HCT116 (cell line): Measurements from ENCODE around the gene HSDL2. TPM values are rescaled to one million over a fixed set of nuclear protein-coding genes. Genes with fewer than 3 reads are reported as not detected.

Experiments used
- ATAC-seq: fragments of 200-7000 bp; cut with Tn5 transposase; 2 replicates; pipeline ENCODE4 v1.9.1; 2020; ENCODE audit warnings: mild to moderate bottlenecking, moderate library complexity
- BruUV-seq: library from RNA; stranded (reverse); fragments of 400-500 nt; replicated peaks from 2 replicates; lab custom pipeline; 2021; lab: Mats Ljungman, UMichigan
- CTCF ChIA-PET: fragments of 300-600 bp; sonication (Branson Sonifier 250); formaldehyde crosslinking; loops from one replicate; lab custom pipeline; 2021; ENCODE audit warnings: antibody characterized with exemption; lab: Charles Lee
- POLR2A ChIA-PET: fragments of 300-600, 350-600 bp; sonication (Branson Sonifier 250); formaldehyde crosslinking; loops from one replicate; lab custom pipeline; 2021; ENCODE audit warnings: antibody characterized with exemption; lab: Charles Lee
- RAD21 ChIA-PET, 2 experiments: fragments of 300-600 bp; sonication (Branson Sonifier 250); formaldehyde crosslinking; loops; one replicate each; lab custom pipeline; 2023; ENCODE audit warnings: low total read pairs in 2 of 2; ENCODE audit not compliant: uncharacterized antibody in 2 of 2, unreplicated experiment in 2 of 2, low non-redundant PET in 1 of 2; lab: Charles Lee
- DNase-seq: peaks from one replicate; pipeline ENCODE4 v3.0.0-alpha.2; 2010; ENCODE audit warnings: low read depth, low spot score
- H2AFZ ChIP-seq: fragments of 200-600 bp; shearing (Covaris generic), sonication (generic); 2 replicates; pipeline ENCODE4 v1.6.1; 2017; ENCODE audit warnings: low read depth, mixed run types, mixed read lengths, antibody characterized with exemption, low read length; ENCODE audit not compliant: poor library complexity, severe bottlenecking
- H3K27ac ChIP-seq: 2 replicates; pipeline ENCODE4 v1.5.1; 2012; ENCODE audit warnings: low read depth, low read length
- H3K27me3 ChIP-seq: fragments of 200-600 bp; sonication (generic); 2 replicates; pipeline ENCODE4 v1.6.1; 2016; ENCODE audit warnings: mixed run types, low read length, mixed read lengths; ENCODE audit not compliant: insufficient read depth
- H3K36me3 ChIP-seq, 2 experiments: fragments of 200-500 bp in 1 of 2; fragments of 200-600 bp in 1 of 2; sonication (Bioruptor generic) in 1 of 2; sonication (generic) in 1 of 2; 2 replicates each; pipeline versions ENCODE4 v1.5.1 to v1.6.1; 2014 to 2016; ENCODE audit warnings: low read length in 2 of 2, inconsistent platforms in 1 of 2, mixed read lengths in 1 of 2, mixed run types in 1 of 2; ENCODE audit not compliant: insufficient read depth in 2 of 2, control insufficient read depth in 1 of 2
- H3K4me1 ChIP-seq, 2 experiments: fragments of 200-600 bp in 1 of 2; sonication (generic) in 1 of 2; 2 replicates each; pipeline versions ENCODE4 v1.5.1 to v1.6.1; 2012 to 2017; ENCODE audit warnings: low read length in 2 of 2, inconsistent platforms in 1 of 2, mild to moderate bottlenecking in 1 of 2, mixed read lengths in 1 of 2, mixed run types in 1 of 2, moderate library complexity in 1 of 2; ENCODE audit not compliant: insufficient read depth in 2 of 2, control insufficient read depth in 1 of 2
- H3K4me2 ChIP-seq: fragments of 200-600 bp; sonication (generic); 2 replicates; pipeline ENCODE4 v1.6.1; 2017; ENCODE audit warnings: mixed run types, low read length, mixed read lengths
- H3K4me3 ChIP-seq, 2 experiments: fragments of 200-600 bp in 1 of 2; sonication (generic) in 1 of 2; replicated peaks in 1 of 2; 2 replicates each; pipeline ENCODE4 v1.5.1; 2011 to 2016; ENCODE audit warnings: low read length in 2 of 2, control low read depth in 1 of 2, low read depth in 1 of 2, mild to moderate bottlenecking in 1 of 2, mixed read lengths in 1 of 2, mixed run types in 1 of 2
- H3K79me2 ChIP-seq: fragments of 200-600 bp; sonication (generic); 2 replicates; pipeline ENCODE4 v1.6.1; 2017; ENCODE audit warnings: mild to moderate bottlenecking, mixed run types, low read length, moderate library complexity, mixed read lengths; ENCODE audit not compliant: insufficient read depth
- H3K9ac ChIP-seq: fragments of 200-600 bp; sonication (generic); 2 replicates; pipeline ENCODE4 v1.6.1; 2016; ENCODE audit warnings: low read length, mixed read lengths
- H3K9me2 ChIP-seq: fragments of 200-600 bp; sonication (generic), shearing (Covaris generic); 2 replicates; pipeline ENCODE4 v1.6.1; 2017; ENCODE audit warnings: mixed run types, mild to moderate bottlenecking, moderate library complexity; ENCODE audit not compliant: insufficient read depth
- H3K9me3 ChIP-seq, 2 experiments: fragments of 200-500 bp in 1 of 2; fragments of 200-600 bp in 1 of 2; sonication (Bioruptor generic) in 1 of 2; sonication (generic) in 1 of 2; 2 replicates each; pipeline ENCODE4 v1.6.1; 2014 to 2017; ENCODE audit warnings: low read length in 2 of 2, mixed read lengths in 2 of 2, inconsistent platforms in 1 of 2, low read depth in 1 of 2, mild to moderate bottlenecking in 1 of 2, mixed run types in 1 of 2, moderate library complexity in 1 of 2; ENCODE audit not compliant: control insufficient read depth in 1 of 2, insufficient read depth in 1 of 2
- H4K20me1 ChIP-seq: fragments of 200-600 bp; sonication (generic), shearing (Covaris generic); 2 replicates; pipeline ENCODE4 v1.6.1; 2017; ENCODE audit warnings: mixed run types, mild to moderate bottlenecking, moderate library complexity; ENCODE audit not compliant: insufficient read depth
- CBX3 ChIP-seq: IDR thresholded peaks from 2 replicates; pipeline ENCODE4 v1.6.1; 2012; ENCODE audit warnings: low read depth
- CEBPB ChIP-seq: IDR thresholded peaks from 2 replicates; pipeline ENCODE4 v1.6.1; 2012; ENCODE audit warnings: low read depth
- ELF1 ChIP-seq: IDR thresholded peaks from 2 replicates; pipeline ENCODE4 v1.6.1; 2012; ENCODE audit warnings: low read depth, borderline replicate concordance
- EZH2 ChIP-seq: fragments of 200-600 bp; sonication (generic); IDR thresholded peaks from 2 replicates; pipeline ENCODE4 v1.6.1; 2017; ENCODE audit warnings: antibody characterized with exemption, mixed run types
- EZH2phosphoT487 ChIP-seq: fragments of 200-600 bp; IDR thresholded peaks from 2 replicates; pipeline ENCODE4 v1.6.1; 2018; ENCODE audit warnings: antibody characterized with exemption, borderline replicate concordance
- JUND ChIP-seq: IDR thresholded peaks from 2 replicates; pipeline ENCODE4 v1.6.1; 2012
- MAX ChIP-seq: IDR thresholded peaks from 2 replicates; pipeline ENCODE4 v1.6.1; 2012
- POLR2AphosphoS5 ChIP-seq: IDR thresholded peaks from 2 replicates; pipeline ENCODE4 v1.6.1; 2011; ENCODE audit warnings: mild to moderate bottlenecking, low read depth, low read length, moderate library complexity
- RAD21 ChIP-seq: IDR thresholded peaks from 2 replicates; pipeline ENCODE4 v1.6.1; 2012; ENCODE audit warnings: low read depth, mild to moderate bottlenecking
- SIN3A ChIP-seq: IDR thresholded peaks from 2 replicates; pipeline ENCODE4 v1.6.1; 2012; ENCODE audit warnings: low read depth
- SP1 ChIP-seq: IDR thresholded peaks from 2 replicates; pipeline ENCODE4 v1.6.1; 2012; ENCODE audit warnings: low read depth
- SRF ChIP-seq: IDR thresholded peaks from 2 replicates; pipeline ENCODE4 v1.6.1; 2012; ENCODE audit warnings: low read depth
- TCF7L2 ChIP-seq: IDR thresholded peaks from 2 replicates; pipeline ENCODE4 v1.7.0; 2011; ENCODE audit warnings: borderline replicate concordance, inconsistent platforms; ENCODE audit not compliant: insufficient read depth, insufficient read length; ENCODE audit errors: extremely low read depth
- YY1 ChIP-seq: IDR thresholded peaks from 2 replicates; pipeline ENCODE4 v1.6.1; 2011; ENCODE audit warnings: low read length, low read depth, moderate library complexity, mild to moderate bottlenecking; ENCODE audit not compliant: insufficient replicate concordance; ENCODE audit errors: extremely low read depth
- ZFX ChIP-seq: fragments of 450-650 bp; IDR thresholded peaks from 2 replicates; pipeline ENCODE4 v1.6.1; 2017
- ZNF274 ChIP-seq: fragments of 200-500 bp; sonication (Bioruptor generic); IDR thresholded peaks from 2 replicates; pipeline ENCODE4 v1.6.1; 2014; ENCODE audit warnings: mild to moderate bottlenecking, low read depth, low read length, inconsistent platforms
- intact Hi-C: fragments of 100-400 bp; cut with micrococcal nuclease; formaldehyde crosslinking; loops from 2 replicates; pipeline ENCODE4 v1.10.0; 2022
- total RNA-seq: library from RNA; stranded (reverse); gene quantifications from one replicate; pipeline ENCODE4 v1.2.1, GENCODE V29; 2021; ENCODE audit not compliant: unreplicated experiment

HSDL2 gene
- total RNA-seq, 1 experiment from 2014 or later: 33.9 TPM

DNA sequence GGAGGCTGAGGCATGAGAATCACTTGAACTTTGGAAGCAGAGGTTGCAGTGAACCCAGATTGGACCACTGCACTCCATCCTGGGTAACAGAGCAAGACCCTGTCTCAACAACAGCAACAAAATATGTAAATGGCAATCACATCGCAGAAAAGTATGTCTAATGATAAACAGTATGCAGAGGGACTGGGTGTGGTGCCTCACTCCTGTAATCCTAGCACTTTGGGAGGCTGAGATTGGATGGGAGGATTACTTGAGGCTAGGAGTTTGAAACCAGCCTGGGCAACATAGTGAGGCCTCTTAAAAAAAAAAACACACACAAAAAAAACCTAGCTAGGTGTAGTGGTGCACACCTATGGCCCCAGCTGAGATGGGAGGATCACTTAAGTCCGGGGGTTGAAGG lies 40.3 kb downstream of the HSDL2 start:
- no peak overlapping the region for H3K4me2 ChIP-seq
- no peaks in the 10 kb centered on the region for H3K9me2 ChIP-seq
- no peaks in the 10 kb centered on the region for H4K20me1 ChIP-seq
- no peaks in the 10 kb centered on the region for H3K79me2 ChIP-seq
- H3K4me1 ChIP-seq: no peaks in the 10 kb centered on the region
- BruUV-seq: no TSS peak
- H3K9ac ChIP-seq: no peak overlapping the region
- peaks cover 0 to 9% of the 10 kb centered on the region in 2 experiments; a peak in 1 of 4 replicates for H3K36me3 ChIP-seq
- ChIA-PET RAD21 (no interaction called here), POLR2A (no interaction called here)
- no peak overlapping the region for H3K4me3 ChIP-seq
- H2AFZ ChIP-seq: no peak overlapping the region
- no peaks in the 10 kb centered on the region for H3K9me3 ChIP-seq
- no peak for TF ChIP-seq CBX3
- no peak for TF ChIP-seq SIN3A
- no peak for TF ChIP-seq SRF
- no peak for TF ChIP-seq TCF7L2
- TF ChIP-seq MAX: no peak
- TF ChIP-seq JUND: no peak
- TF ChIP-seq ZNF274: no peak
- TF ChIP-seq ZFX: no peak
- no peak for TF ChIP-seq POLR2AphosphoS5
- TF ChIP-seq YY1: no peak
- TF ChIP-seq ELF1: no peak
- TF ChIP-seq CEBPB: no peak
- no peak for TF ChIP-seq SP1
- TF ChIP-seq RAD21: no peak
- TF ChIP-seq EZH2: no peak
- TF ChIP-seq EZH2phosphoT487: no peak
- TF ChIP-seq, all 23 proteins: peak for 0
- ATAC-seq (no peak), DNase-seq (no peak)
- no peaks in the 10 kb centered on the region for H3K27me3 ChIP-seq
- CTCF ChIA-PET: no interaction called here
- no peak overlapping the region for H3K27ac ChIP-seq
- intact Hi-C loops: no loop called here
